ENCODE results near the gene CD14. TPM values are rescaled to one million over a fixed set of nuclear protein-coding genes. Genes with fewer than 3 reads are reported as not detected.
"Not testable (repeated sequence)": the region's sequence is repeated elsewhere in the genome, so short reads cannot be mapped to it uniquely, and the experiment has no call there.

The CD14 gene
- total RNA-seq, 1 experiment from 2014 or later: not detected

GRCh38 chr5:140664359-140665119 is 31.6 kb upstream of the CD14 start, which contains the start of gene WDR55:
WDR55 (plus strand) TSS chr5:140664904; CDS start chr5:140664913, 9 bp downstream.
- H2AFZ ChIP-seq (ENCODE audit: low read length): peak within 1 kb of the TSS; percentile 84
- H3K27me3 ChIP-seq (ENCODE audit: low read length): no peaks in the 10 kb centered on the region
- peaks cover 36% of the 10 kb centered on the region for H3K79me2 ChIP-seq (ENCODE audit: low read length)
- peak within 1 kb of the TSS; percentile 94 for H3K4me2 ChIP-seq (ENCODE audit: low read length)
- TF ChIP-seq EZH2phosphoT487 (IDR thresholded peaks at IDR 0.05; ENCODE audit: borderline replicate concordance, low read length): no peak
- TF ChIP-seq, protein P1, sequence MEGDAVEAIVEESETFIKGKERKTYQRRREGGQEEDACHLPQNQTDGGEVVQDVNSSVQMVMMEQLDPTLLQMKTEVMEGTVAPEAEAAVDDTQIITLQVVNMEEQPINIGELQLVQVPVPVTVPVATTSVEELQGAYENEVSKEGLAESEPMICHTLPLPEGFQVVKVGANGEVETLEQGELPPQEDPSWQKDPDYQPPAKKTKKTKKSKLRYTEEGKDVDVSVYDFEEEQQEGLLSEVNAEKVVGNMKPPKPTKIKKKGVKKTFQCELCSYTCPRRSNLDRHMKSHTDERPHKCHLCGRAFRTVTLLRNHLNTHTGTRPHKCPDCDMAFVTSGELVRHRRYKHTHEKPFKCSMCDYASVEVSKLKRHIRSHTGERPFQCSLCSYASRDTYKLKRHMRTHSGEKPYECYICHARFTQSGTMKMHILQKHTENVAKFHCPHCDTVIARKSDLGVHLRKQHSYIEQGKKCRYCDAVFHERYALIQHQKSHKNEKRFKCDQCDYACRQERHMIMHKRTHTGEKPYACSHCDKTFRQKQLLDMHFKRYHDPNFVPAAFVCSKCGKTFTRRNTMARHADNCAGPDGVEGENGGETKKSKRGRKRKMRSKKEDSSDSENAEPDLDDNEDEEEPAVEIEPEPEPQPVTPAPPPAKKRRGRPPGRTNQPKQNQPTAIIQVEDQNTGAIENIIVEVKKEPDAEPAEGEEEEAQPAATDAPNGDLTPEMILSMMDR (conservative IDR thresholded peaks at IDR 0.05; ENCODE audit: low read depth, low read length): no peak
- TF ChIP-seq EZH2 (IDR thresholded peaks at IDR 0.05; ENCODE audit: low read length, unreplicated experiment): no peak
- H3K9me3 ChIP-seq (ENCODE audit: low read length): no peaks in the 10 kb centered on the region
- BruUV-seq (replicated peaks): TSS peak; percentile 94
- peaks cover 6% of the 10 kb centered on the region; the same call in 1 of the 2 replicates for H4K20me1 ChIP-seq (ENCODE audit: low read length)
- ATAC-seq: peak; percentile 95
- H3K27ac ChIP-seq (ENCODE audit: low read length): peak within 1 kb of the TSS; percentile 87
- peak within 1 kb of the TSS; percentile 95 for H3K4me3 ChIP-seq (ENCODE audit: low read length)
- H3K9me2 ChIP-seq (replicated peaks; ENCODE audit: low read length): no peaks in the 10 kb centered on the region
- H3K9ac ChIP-seq (ENCODE audit: low read length): peak within 1 kb of the TSS; percentile 86
- ChIA-PET CTCF (no interaction called here), POLR2A (ENCODE audit: unreplicated experiment) (no interaction called here)
- peaks cover 20% of the 10 kb centered on the region for H3K4me1 ChIP-seq (ENCODE audit: insufficient read depth, low read length)
- intact Hi-C loops (cut with micrococcal nuclease): loop anchor here (1.0 kb wide), 4 partner anchors 17 to 117 kb away; partner anchors contain the start of genes EIF4EBP3, HARS1, HARS2 and IK
- H3F3A ChIP-seq (ENCODE audit: low read length, unreplicated experiment): no peaks in the 10 kb centered on the region
- peaks cover 49% of the 10 kb centered on the region for H3K36me3 ChIP-seq (ENCODE audit: low read depth, low read length)
- DNase-seq: peak; percentile 96

DNA sequence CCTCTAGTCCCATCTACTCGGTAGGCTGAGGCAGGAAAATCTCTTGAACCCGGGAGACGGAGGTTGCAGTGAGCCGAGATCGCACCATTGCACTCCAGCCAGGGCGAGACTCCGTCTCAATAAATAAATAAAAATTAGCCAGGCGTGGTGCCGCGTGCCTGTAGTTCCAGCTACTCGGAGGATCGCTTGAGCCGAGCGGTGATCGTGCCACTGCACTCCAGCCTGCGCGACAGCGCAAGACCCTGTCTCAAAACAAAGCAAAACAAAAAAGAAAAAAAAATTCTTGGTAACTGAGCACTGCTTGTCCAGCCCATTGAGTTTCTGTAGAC is 31.0 kb upstream of the CD14 start:
- Histone ChIP-seq H3K79me2 (ENCODE audit: low read length) (peaks cover 36% of the 10 kb centered on the region), H3K9me3 (ENCODE audit: low read length) (no peaks in the 10 kb centered on the region), H3K36me3 (ENCODE audit: low read depth, low read length) (peaks cover 49% of the 10 kb centered on the region), H2AFZ (ENCODE audit: low read length) (peak overlapping the region; percentile 84), H3K9me2 (replicated peaks; ENCODE audit: low read length) (no peaks in the 10 kb centered on the region), H3K4me3 (ENCODE audit: low read length) (peak overlapping the region; percentile 95), H3F3A (ENCODE audit: low read length, unreplicated experiment) (no peaks in the 10 kb centered on the region), H3K4me1 (ENCODE audit: insufficient read depth, low read length) (peaks cover 20% of the 10 kb centered on the region), H3K4me2 (ENCODE audit: low read length) (peak overlapping the region; percentile 94), H3K27ac (ENCODE audit: low read length) (peak overlapping the region; percentile 87), H4K20me1 (ENCODE audit: low read length) (peaks cover 6% of the 10 kb centered on the region; the same call in 1 of the 2 replicates), H3K9ac (ENCODE audit: low read length) (peak overlapping the region; percentile 86), H3K27me3 (ENCODE audit: low read length) (no peaks in the 10 kb centered on the region)
- ChIA-PET CTCF (interaction anchor here (0.6 kb wide), 1 partner anchor 262 kb away, joined by 6 read pairs; no protein-coding TSS in a partner anchor), POLR2A (ENCODE audit: unreplicated experiment) (no interaction called here)
- no TSS peak for BruUV-seq (replicated peaks)
- TF ChIP-seq, protein P1 (conservative IDR thresholded peaks at IDR 0.05; ENCODE audit: low read depth, low read length): no peak
- no peak for TF ChIP-seq EZH2phosphoT487 (IDR thresholded peaks at IDR 0.05; ENCODE audit: borderline replicate concordance, low read length)
- no peak for TF ChIP-seq EZH2 (IDR thresholded peaks at IDR 0.05; ENCODE audit: low read length, unreplicated experiment)
- no peak for DNase-seq
- intact Hi-C loops (cut with micrococcal nuclease): loop anchor here (1.0 kb wide), 4 partner anchors 17 to 117 kb away; partner anchors contain the start of genes EIF4EBP3, HARS1, HARS2 and IK
- peak; percentile 7 for ATAC-seq

- H3F3A ChIP-seq (ENCODE audit: low read length, unreplicated experiment); H3K4me3 ChIP-seq (ENCODE audit: low read length); H3K9me2 ChIP-seq (replicated peaks; ENCODE audit: low read length); H2AFZ ChIP-seq (ENCODE audit: low read length); ATAC-seq; H3K27ac ChIP-seq (ENCODE audit: low read length); H3K4me2 ChIP-seq (ENCODE audit: low read length); H3K79me2 ChIP-seq (ENCODE audit: low read length); H3K27me3 ChIP-seq (ENCODE audit: low read length); H4K20me1 ChIP-seq (ENCODE audit: low read length); H3K9ac ChIP-seq (ENCODE audit: low read length); intact Hi-C loops (cut with micrococcal nuclease); DNase-seq; BruUV-seq (replicated peaks); POLR2A ChIA-PET (ENCODE audit: unreplicated experiment); H3K4me1 ChIP-seq (ENCODE audit: insufficient read depth, low read length); H3K9me3 ChIP-seq (ENCODE audit: low read length); CTCF ChIA-PET: not testable (repeated sequence)
- H3K36me3 ChIP-seq (ENCODE audit: low read depth, low read length): peaks cover 57% of the 10 kb centered on the region
Measured at GRCh38 chr5:140660371-140660770, 27.4 kb upstream of the CD14 start.
